ENCODE results near the gene SIPA1L3. TPM values are rescaled to one million over a fixed set of nuclear protein-coding genes. Genes with fewer than 3 reads are reported as not detected.
A peak's percentile ranks its signal among the peaks of the same experiment; 100 is the strongest.

Gene SIPA1L3
- total and polyA plus RNA-seq, 10 of the 15 experiments (the other 5 are each of a cell fraction or from before 2014, with no cell fraction given), result 0.24 to 66.2 (median 19.1) TPM

DNA sequence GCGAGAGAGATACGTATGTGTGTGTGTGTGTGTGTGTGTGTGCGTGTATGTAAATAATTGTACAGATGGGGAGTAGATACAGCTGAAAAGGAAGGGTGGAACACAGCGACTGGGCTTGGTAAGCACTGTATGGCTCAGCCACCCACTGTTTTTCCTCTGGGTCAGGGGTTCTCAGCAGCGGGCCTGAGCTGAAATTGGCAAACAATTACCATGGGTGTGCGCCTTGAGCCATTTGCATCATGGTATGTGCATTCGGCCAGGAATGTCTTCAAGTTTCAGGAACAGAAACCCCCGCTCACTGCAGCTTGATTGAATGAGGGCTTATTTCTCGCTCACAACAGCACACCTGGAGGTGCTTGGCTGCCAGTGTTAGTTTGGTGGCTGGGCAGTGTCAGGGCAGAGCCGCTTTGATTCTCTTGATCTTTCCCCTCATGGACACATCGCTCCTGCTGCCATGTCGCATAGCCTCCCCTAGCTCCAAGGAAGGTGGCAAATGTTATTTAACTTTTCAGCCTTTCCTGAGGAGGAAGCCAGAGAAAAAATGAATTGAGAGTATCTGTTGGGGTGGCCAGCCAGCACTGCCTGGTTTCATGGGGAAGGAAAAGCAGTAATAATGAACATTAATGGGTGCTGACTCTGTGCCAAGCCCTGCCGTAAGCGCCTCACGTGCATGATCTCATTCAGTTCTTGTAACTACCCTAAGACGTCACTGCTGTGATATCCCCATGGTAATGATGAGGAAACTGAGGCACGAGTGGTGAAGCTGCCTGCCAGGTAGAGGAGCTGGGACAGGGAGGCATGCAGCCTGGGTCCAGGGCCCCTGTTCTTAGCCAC lies 126.9 kb downstream of the SIPA1L3 start (continued):
- TF ChIP-seq, protein P1, sequence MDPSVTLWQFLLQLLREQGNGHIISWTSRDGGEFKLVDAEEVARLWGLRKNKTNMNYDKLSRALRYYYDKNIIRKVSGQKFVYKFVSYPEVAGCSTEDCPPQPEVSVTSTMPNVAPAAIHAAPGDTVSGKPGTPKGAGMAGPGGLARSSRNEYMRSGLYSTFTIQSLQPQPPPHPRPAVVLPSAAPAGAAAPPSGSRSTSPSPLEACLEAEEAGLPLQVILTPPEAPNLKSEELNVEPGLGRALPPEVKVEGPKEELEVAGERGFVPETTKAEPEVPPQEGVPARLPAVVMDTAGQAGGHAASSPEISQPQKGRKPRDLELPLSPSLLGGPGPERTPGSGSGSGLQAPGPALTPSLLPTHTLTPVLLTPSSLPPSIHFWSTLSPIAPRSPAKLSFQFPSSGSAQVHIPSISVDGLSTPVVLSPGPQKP (IDR thresholded peaks at IDR 0.05; ENCODE audit: low read depth, low read length), result no peak
- TF ChIP-seq BHLHE40 (IDR thresholded peaks at IDR 0.05; ENCODE audit: borderline replicate concordance in 1 of 2, low read depth in 2 of 2, low read length in 1 of 2) (peak; percentile 90 to 92), PML (IDR thresholded peaks at IDR 0.05; ENCODE audit: low read length) (no peak)
- TF ChIP-seq, protein P2, sequence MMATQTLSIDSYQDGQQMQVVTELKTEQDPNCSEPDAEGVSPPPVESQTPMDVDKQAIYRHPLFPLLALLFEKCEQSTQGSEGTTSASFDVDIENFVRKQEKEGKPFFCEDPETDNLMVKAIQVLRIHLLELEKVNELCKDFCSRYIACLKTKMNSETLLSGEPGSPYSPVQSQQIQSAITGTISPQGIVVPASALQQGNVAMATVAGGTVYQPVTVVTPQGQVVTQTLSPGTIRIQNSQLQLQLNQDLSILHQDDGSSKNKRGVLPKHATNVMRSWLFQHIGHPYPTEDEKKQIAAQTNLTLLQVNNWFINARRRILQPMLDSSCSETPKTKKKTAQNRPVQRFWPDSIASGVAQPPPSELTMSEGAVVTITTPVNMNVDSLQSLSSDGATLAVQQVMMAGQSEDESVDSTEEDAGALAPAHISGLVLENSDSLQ (IDR thresholded peaks at IDR 0.05), result peak; percentile 86

DNA sequence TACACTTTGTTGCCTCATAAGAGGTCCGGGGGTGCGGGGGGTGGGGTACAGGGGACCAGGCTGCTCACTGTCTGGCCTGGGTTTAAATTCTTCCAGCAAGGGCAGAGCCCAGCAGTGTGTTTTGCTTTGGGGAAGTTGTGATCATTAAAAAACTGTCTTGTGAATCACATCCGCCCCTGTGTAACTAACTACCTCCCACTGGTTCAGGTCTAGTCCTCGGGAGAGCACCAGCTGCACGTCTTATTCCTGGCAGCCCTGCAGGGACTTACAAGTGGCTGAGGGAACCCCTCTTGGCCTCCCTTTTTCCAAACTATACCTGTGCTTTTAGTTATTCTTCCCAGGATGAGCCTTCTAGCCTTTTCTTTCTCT lies 127.5 kb downstream of the SIPA1L3 start:
- ChIA-PET SMC1A (ENCODE audit: uncharacterized antibody, unreplicated experiment) (interaction anchor here (0.7 to 6.4 kb wide), 7 partner anchors 12 to 127 kb away, joined by 3 to 74 read pairs (median 8); partner anchors contain the start of gene SIPA1L3), RAD21 (ENCODE audit: unreplicated experiment) (interaction anchor here (1.2 to 6.1 kb wide), 8 partner anchors 8 to 134 kb away, joined by 3 to 55 read pairs (median 5); partner anchors contain the start of genes SIPA1L3 and WDR87), POLR2A (interaction anchor here (1.0 to 4.8 kb wide), 4 partner anchors 11 to 128 kb away, joined by 3 to 17 read pairs (median 10); partner anchors contain the start of genes SIPA1L3 and WDR87), CTCF (interaction anchor here (1.3 to 2.7 kb wide), 6 partner anchors 11 to 132 kb away, joined by 3 to 14 read pairs (median 6); partner anchors contain the start of gene SIPA1L3)
- Histone ChIP-seq H3K4me3 (peak overlapping the region; percentile 11), H2AFZ (ENCODE audit: control insufficient read depth, low read depth, low read length) (no peak overlapping the region), H4K20me1 (ENCODE audit: control insufficient read depth, insufficient read depth) (no peaks in the 10 kb centered on the region), H3K27ac (ENCODE audit: control insufficient read depth, insufficient read depth) (peak overlapping the region; percentile 69), H3K9me3 (replicated peaks; ENCODE audit: control insufficient read depth, insufficient read depth, low read length) (no peaks in the 10 kb centered on the region; the same call in 2 of the 3 replicates), H3K9ac (ENCODE audit: control insufficient read depth, insufficient read depth, low read length) (peak overlapping the region; percentile 64), H3K27me3 (replicated peaks in 1 of 2; ENCODE audit: control insufficient read depth in 2 of 2, insufficient read depth in 2 of 2, low read length in 1 of 2) (no peaks in the 10 kb centered on the region), H3K4me2 (ENCODE audit: control insufficient read depth, insufficient read depth) (peak overlapping the region; percentile 92), H3K36me3 (ENCODE audit: control insufficient read depth in 2 of 2, insufficient read depth in 2 of 2, low read length in 1 of 2) (peaks cover 2 to 9% of the 10 kb centered on the region in 2 experiments; a peak in 3 of 4 replicates), H3K79me2 (ENCODE audit: control insufficient read depth, insufficient read depth, low read length) (peaks cover 29% of the 10 kb centered on the region), H3K4me1 (ENCODE audit: control insufficient read depth, insufficient read depth, low read length) (peaks cover 39% of the 10 kb centered on the region)
- in situ Hi-C loops (cut with MboI) (no loop called here), intact Hi-C loops (cut with micrococcal nuclease; ENCODE audit: unreplicated experiment) (no loop called here)
- BruUV-seq (replicated peaks), result no TSS peak
- WGBS (ENCODE audit: insufficient coverage, insufficient replicate concordance, low lambda C conversion rate, missing lambda C conversion rate), result 40% methylated on average over 4 of the region's 5 CpGs
- peak; percentile 43 for ATAC-seq
- FAIRE-seq, result no peak
- DNase-seq (ENCODE audit: low read depth, low spot score), result no peak
- TF ChIP-seq RELA (IDR thresholded peaks at IDR 0.05; ENCODE audit: borderline replicate concordance, partially characterized antibody) (no peak), ATF7 (IDR thresholded peaks at IDR 0.05; ENCODE audit: low read depth) (0 out of 2 replicates have a peak, but pooled peaks have one; percentile 7), RFX5 (IDR thresholded peaks at IDR 0.05; ENCODE audit: low read depth, low read length) (no peak), EED (IDR thresholded peaks at IDR 0.05; ENCODE audit: low read depth) (no peak)
- TF ChIP-seq, protein P3, sequence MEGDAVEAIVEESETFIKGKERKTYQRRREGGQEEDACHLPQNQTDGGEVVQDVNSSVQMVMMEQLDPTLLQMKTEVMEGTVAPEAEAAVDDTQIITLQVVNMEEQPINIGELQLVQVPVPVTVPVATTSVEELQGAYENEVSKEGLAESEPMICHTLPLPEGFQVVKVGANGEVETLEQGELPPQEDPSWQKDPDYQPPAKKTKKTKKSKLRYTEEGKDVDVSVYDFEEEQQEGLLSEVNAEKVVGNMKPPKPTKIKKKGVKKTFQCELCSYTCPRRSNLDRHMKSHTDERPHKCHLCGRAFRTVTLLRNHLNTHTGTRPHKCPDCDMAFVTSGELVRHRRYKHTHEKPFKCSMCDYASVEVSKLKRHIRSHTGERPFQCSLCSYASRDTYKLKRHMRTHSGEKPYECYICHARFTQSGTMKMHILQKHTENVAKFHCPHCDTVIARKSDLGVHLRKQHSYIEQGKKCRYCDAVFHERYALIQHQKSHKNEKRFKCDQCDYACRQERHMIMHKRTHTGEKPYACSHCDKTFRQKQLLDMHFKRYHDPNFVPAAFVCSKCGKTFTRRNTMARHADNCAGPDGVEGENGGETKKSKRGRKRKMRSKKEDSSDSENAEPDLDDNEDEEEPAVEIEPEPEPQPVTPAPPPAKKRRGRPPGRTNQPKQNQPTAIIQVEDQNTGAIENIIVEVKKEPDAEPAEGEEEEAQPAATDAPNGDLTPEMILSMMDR (IDR thresholded peaks at IDR 0.05 in 2 of 3, conservative IDR thresholded peaks at IDR 0.05 in 1 of 3; ENCODE audit: control insufficient read depth in 2 of 3, extremely low read depth in 1 of 3, insufficient read depth in 1 of 3, low read depth in 3 of 3, low read length in 3 of 3), result no peak
- TF ChIP-seq, protein P4, sequence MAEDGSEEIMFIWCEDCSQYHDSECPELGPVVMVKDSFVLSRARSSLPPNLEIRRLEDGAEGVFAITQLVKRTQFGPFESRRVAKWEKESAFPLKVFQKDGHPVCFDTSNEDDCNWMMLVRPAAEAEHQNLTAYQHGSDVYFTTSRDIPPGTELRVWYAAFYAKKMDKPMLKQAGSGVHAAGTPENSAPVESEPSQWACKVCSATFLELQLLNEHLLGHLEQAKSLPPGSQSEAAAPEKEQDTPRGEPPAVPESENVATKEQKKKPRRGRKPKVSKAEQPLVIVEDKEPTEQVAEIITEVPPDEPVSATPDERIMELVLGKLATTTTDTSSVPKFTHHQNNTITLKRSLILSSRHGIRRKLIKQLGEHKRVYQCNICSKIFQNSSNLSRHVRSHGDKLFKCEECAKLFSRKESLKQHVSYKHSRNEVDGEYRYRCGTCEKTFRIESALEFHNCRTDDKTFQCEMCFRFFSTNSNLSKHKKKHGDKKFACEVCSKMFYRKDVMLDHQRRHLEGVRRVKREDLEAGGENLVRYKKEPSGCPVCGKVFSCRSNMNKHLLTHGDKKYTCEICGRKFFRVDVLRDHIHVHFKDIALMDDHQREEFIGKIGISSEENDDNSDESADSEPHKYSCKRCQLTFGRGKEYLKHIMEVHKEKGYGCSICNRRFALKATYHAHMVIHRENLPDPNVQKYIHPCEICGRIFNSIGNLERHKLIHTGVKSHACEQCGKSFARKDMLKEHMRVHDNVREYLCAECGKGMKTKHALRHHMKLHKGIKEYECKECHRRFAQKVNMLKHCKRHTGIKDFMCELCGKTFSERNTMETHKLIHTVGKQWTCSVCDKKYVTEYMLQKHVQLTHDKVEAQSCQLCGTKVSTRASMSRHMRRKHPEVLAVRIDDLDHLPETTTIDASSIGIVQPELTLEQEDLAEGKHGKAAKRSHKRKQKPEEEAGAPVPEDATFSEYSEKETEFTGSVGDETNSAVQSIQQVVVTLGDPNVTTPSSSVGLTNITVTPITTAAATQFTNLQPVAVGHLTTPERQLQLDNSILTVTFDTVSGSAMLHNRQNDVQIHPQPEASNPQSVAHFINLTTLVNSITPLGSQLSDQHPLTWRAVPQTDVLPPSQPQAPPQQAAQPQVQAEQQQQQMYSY (CRISPR knock-in tag; IDR thresholded peaks at IDR 0.05), result no peak

Measured in GM12878 (cell line).